DOHH2 (cell line): ENCODE measurements around the gene GPN2.

Experiments
- EZH2phosphoT487 ChIP-seq: fragments of 200-600 bp; sonication (generic); IDR thresholded peaks from 2 replicates; pipeline ENCODE4 v1.6.1; 2017; ENCODE audit warnings: borderline replicate concordance, mild to moderate bottlenecking, antibody characterized with exemption, low read length, moderate library complexity, mixed read lengths
- TF ChIP-seq, protein P1 (sequence below): fragments of 200-600 bp; sonication (generic); IDR thresholded peaks from one replicate; pipeline ENCODE4 v1.5.1; 2014; ENCODE audit warnings: antibody characterized with exemption, mild to moderate bottlenecking, low read depth, low read length; ENCODE audit not compliant: poor library complexity, severe bottlenecking

GRCh38 chr1:26882696-26883463, 7.2 kb downstream of the GPN2 start:
- TF ChIP-seq, protein P1, sequence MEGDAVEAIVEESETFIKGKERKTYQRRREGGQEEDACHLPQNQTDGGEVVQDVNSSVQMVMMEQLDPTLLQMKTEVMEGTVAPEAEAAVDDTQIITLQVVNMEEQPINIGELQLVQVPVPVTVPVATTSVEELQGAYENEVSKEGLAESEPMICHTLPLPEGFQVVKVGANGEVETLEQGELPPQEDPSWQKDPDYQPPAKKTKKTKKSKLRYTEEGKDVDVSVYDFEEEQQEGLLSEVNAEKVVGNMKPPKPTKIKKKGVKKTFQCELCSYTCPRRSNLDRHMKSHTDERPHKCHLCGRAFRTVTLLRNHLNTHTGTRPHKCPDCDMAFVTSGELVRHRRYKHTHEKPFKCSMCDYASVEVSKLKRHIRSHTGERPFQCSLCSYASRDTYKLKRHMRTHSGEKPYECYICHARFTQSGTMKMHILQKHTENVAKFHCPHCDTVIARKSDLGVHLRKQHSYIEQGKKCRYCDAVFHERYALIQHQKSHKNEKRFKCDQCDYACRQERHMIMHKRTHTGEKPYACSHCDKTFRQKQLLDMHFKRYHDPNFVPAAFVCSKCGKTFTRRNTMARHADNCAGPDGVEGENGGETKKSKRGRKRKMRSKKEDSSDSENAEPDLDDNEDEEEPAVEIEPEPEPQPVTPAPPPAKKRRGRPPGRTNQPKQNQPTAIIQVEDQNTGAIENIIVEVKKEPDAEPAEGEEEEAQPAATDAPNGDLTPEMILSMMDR = no peak
- TF ChIP-seq EZH2phosphoT487 = no peak
